Fibroblast of lung (primary cell): ENCODE measurements around the gene FDX1.

ENCODE experiments used
- CTCF ChIP-seq, 2 donors: IDR thresholded peaks in 1 of 2; conservative IDR thresholded peaks in 1 of 2; 1 replicate in 1 of 2; 2 replicates in 1 of 2; pipeline ENCODE4 v1.5.1; 2011 to 2012; ENCODE audit warnings: low read length in 2 of 2, control low read depth in 1 of 2, inconsistent platforms in 1 of 2, low read depth in 1 of 2, mild to moderate bottlenecking in 1 of 2
- EZH2 ChIP-seq: IDR thresholded peaks from 2 replicates; pipeline ENCODE4 v1.5.1; 2012; ENCODE audit warnings: low read length, control low read depth, mild to moderate bottlenecking; ENCODE audit errors: missing control alignments

GRCh38 chr11:110415081-110415480 is 14.7 kb upstream of the FDX1 start:
- TF ChIP-seq CTCF (conservative IDR thresholded peaks at IDR 0.05 in 1 of 2, IDR thresholded peaks at IDR 0.05 in 1 of 2; ENCODE audit: low read depth in 1 of 2, low read length in 2 of 2) (no peak), EZH2 (no peak)
